HG03135 (cell line): ENCODE data around the gene SRCIN1.
"Not testable (repeated sequence)": the region's sequence is repeated elsewhere in the genome, so short reads cannot be mapped to it uniquely, and the experiment has no call there.

Experiments used
- ATAC-seq: cut with Tn5 transposase; IDR thresholded peaks from one replicate; pipeline ENCODE4 v1.9.1; 2021; ENCODE audit warnings: mild to moderate bottlenecking, moderate library complexity; ENCODE audit not compliant: unreplicated experiment

SRCIN1 gene

GRCh38 chr17:38511150-38512108 lies 94.3 kb downstream of the SRCIN1 start:
- no peak for ATAC-seq

GRCh38 chr17:38510421-38511149 lies 95.2 kb downstream of the SRCIN1 start:
- ATAC-seq: no peak

- ATAC-seq: no peak
These were observed 95.9 kb downstream of the SRCIN1 start for GRCh38 chr17:38509772-38510420.

GRCh38 chr17:38508954-38509771 lies 96.6 kb downstream of the SRCIN1 start:
- no peak for ATAC-seq

DNA sequence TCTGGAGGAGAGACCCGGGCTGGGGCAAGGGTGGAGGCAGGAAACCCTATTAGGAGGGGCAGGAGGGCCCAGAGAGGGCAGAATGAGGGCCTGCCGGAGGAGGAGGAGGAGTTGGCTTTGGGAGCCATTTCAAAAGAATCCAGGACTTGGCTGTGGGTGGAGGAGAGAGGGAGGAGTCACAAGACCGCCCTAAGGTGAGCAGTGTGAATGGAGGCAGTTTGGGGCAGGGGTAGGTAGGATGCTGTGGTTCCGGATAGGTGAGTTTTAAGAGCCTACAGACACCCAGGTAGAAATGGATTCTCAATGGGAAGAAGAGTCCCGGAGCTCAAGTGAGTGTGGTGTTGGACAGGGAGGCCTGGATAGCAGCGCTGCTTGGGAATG lies 97.2 kb downstream of the SRCIN1 start:
- no peak for ATAC-seq

DNA sequence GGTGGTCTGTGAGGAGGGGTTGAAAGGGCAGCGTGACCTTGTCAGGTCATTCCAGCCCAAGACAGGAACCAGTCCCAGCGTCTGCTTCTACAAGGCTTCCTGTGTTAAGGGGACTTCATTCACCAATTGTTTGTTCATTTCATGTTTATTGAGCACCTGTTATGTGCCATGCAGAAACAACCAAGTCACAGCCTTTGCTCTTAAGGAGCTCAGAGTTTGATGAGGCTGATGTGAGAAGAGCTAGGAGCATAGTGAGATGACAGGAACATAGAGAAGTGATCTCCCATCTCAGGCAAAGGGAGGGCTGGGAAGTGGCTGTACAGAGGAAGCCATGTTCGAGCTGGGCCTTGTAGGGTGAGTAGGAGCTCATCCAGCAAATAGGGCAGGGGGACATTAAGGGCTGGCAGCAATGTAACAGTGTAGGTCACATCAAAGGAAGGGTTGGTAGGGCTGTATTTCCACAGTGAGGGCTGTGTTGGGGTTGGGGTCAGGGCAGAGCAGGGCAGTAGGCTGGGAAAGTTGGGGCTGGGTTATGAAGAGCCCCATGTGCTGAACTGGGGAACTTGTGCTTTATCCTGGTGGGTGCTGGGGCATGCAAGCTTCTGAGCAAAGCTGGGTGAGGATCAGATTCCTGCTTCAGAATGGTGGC lies 97.7 kb downstream of the SRCIN1 start:
- no peak for ATAC-seq

GRCh38 chr17:38507436-38507835 lies 98.3 kb downstream of the SRCIN1 start:
- ATAC-seq: no peak

GRCh38 chr17:38504216-38504615 lies 101.5 kb downstream of the SRCIN1 start:
- no peak for ATAC-seq

- ATAC-seq: not testable (repeated sequence)
These were observed 102.4 kb downstream of the SRCIN1 start for GRCh38 chr17:38503286-38503913.

DNA sequence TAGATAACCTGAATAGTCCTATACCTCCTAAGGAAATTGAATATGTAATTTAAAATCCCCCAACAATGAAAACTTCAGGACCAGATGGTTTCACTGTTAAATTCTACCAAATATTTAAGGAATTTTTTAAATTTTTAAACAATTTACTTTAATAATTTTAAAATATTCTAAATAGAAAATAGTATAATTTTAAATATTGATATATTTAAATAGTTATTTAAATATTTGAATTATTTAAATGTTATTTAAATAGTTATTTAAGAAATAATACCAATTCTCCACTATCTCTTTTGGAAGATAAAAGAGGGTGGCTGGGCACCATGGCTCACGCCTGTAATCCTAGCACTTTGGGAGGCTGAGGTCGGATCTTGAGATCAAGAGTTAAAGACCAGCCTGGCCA lies 104.0 kb downstream of the SRCIN1 start:
- ATAC-seq: not testable (repeated sequence)

- not testable (repeated sequence) for ATAC-seq
These were observed 106.5 kb downstream of the SRCIN1 start for GRCh38 chr17:38499230-38499629.

- ATAC-seq: no peak
These were observed 107.4 kb downstream of the SRCIN1 start for GRCh38 chr17:38498353-38498752.

DNA sequence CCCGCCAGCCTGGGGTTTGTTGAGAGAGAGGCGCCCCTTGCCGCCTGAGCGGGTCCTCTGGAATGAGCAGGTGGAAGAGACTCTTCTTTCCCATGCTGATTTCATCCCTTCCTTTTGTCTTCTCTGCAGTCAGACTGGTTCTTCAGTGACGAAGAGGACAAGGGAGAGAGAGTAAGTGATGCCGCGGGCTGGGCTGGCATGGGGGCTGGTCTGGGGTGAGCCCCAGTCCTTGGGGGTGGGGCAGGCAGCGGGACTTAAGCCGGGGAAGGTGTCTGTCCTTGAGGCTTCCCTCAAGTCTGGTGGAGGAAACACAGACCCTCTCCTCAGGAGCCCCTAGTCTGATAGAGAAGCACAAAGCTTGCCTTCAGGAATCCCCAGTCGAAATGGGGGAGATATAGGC lies 108.1 kb downstream of the SRCIN1 start:
- ATAC-seq: not testable (repeated sequence)

GRCh38 chr17:38494152-38494551 lies 111.6 kb downstream of the SRCIN1 start:
- ATAC-seq: not testable (repeated sequence)

DNA sequence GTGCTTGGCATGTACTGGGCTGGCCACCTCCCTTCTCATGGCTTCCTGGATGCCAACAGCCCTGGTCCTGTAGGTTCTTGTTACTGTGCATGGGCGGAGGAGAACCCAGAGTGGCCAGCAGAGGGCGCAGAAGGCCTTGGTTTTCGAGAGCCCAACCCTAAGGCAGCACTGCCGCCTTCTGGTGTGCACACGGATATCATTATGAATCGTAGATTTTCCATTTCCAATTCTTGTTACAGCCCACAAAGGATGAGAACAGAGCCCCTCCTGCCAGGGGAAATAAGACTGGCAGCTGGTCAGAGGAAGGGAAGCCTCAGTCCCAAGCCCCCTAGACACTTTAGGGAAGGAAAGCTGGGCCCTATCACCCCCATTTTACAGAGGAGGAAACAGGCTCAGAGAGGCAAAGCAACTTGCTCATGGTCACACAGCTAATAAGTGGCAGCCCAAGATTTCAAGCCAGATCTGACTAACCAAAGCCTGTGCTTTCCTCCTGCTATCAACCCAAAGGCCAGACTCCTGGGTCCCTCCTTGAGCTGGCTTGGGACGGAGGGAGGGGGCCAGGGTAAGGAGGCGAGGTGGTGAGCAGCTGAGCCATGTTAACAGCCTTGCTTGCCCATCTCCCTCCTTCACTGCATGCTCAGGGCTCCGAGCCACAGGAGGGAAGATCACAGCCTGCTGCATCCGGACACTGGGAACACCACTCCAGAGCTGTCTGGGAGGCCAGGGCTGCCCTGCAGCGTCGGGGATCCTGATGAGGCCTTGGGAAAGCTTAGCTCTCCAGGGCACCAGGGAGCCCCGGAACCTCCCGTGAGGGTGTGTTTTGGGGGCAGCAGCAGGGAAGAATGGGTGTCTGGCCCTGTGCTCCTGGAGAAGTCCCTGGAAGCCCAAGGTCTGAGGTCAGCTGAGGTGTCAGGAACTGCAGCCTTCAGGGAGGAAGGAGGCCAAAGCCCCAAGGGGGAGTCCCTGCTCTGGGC lies 113.4 kb downstream of the SRCIN1 start:
- ATAC-seq: not testable (repeated sequence)

DNA sequence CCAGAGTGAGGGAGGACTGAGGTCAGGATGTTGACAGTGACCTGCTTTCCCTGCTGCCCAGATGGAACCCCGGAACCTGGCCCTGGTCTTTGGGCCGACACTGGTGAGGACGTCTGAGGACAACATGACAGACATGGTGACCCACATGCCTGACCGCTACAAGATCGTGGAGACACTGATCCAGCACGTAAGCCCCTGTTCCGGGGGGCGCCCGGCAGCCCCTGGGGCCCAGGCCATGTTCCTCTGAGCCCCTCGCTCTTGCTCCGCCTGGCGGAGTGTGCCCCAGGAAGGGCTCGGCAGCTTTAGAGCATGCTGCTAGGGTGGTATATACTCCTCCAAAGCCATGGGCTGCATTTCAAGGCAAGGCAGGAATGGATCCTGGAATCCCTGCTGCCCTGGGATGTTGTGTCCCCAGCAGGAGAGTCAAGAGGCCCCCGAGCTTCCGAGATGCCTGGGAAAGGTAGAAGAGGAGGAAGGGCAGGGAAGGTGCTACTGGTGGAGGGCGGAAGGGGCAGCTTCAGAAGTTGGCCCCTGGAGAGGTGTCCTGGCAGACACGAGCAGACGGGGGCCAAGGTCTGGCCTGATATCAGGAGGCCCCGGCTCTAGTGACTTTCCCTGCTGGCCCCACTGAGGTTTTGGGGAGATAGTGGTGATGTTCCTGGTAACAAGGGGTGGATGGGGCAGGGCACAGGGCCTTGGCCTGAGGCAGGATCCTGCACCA lies 114.2 kb downstream of the SRCIN1 start:
- ATAC-seq: not testable (repeated sequence)

GRCh38 chr17:38489774-38490173 lies 116.0 kb downstream of the SRCIN1 start:
- not testable (repeated sequence) for ATAC-seq
